K562 (cell line): Measurements from ENCODE around the gene HSPB1. TPM values are rescaled to one million over a fixed set of nuclear protein-coding genes. Genes with fewer than 3 reads are reported as not detected.

Experiments used
- NBN ChIP-seq: fragments of 450-650 bp; IDR thresholded peaks from 2 replicates; pipeline ENCODE4 v1.6.1; 2016; ENCODE audit warnings: low read depth, mild to moderate bottlenecking
- NFIX ChIP-seq: fragments of 250-450 bp; sonication (Bioruptor Pico); IDR thresholded peaks from 2 replicates; pipeline ENCODE4 v1.4.0; 2020; ENCODE audit warnings: low read depth, mild to moderate bottlenecking, moderate library complexity
- TAF7 ChIP-seq: fragments of 450-650 bp; IDR thresholded peaks from 2 replicates; pipeline ENCODE4 v1.6.1; 2016; ENCODE audit warnings: missing genetic modification characterization, missing compliant biosample characterization
- UBTF ChIP-seq, 2 experiments: IDR thresholded peaks; 2 replicates each; pipeline ENCODE4 v1.6.1; 2012; ENCODE audit warnings: improper control_type of control experiment in 2 of 2, low read depth in 2 of 2, low read length in 2 of 2, borderline replicate concordance in 1 of 2
- ZNF766 ChIP-seq: fragments of 200-800 bp; sonication (Bioruptor generic); conservative IDR thresholded peaks from 2 replicates; pipeline ENCODE4 v1.6.1; 2016; ENCODE audit warnings: missing genetic modification characterization, missing compliant biosample characterization
- polyA plus RNA-seq, 8 experiments: library from polyadenylated mRNA; depleted of rRNA in 4 of 8; stranded (reverse) in 5 of 8; unstranded in 3 of 8; fragments of >200 nt; fragmentation: Nextera tagmentation in 2 of 8; fragmentation: Illumina TruSeq in 1 of 8; extraction: Ambion mirVana in 2 of 8; extraction: Trizol in 1 of 8; gene quantifications; 2 replicates each; pipeline versions ENCODE4 v1.2.1 to v1.2.3, GENCODE V29; 2011 to 2014; ENCODE audit warnings: inconsistent platforms in 1 of 8, missing spikeins in 1 of 8
- total RNA-seq, 7 experiments: library from RNA; depleted of rRNA in 6 of 7; stranded (reverse); fragments of >200 nt in 6 of 7; fragmentation: Illumina TruSeq in 2 of 7; extraction: Trizol in 2 of 7; gene quantifications; 2 replicates each; pipeline versions ENCODE4 v1.2.1 to v1.2.3, GENCODE V29; 2011 to 2021; ENCODE audit warnings: low replicate concordance in 1 of 7
- TF ChIP-seq, protein P1 (sequence below): fragments of 250-450 bp; sonication (Bioruptor Pico); IDR thresholded peaks from 2 replicates; pipeline ENCODE4 v1.6.1; 2021; ENCODE audit warnings: mild to moderate bottlenecking
- TF ChIP-seq, protein P2 (sequence below): sonication (generic); formaldehyde crosslinking; IDR thresholded peaks from 2 replicates; pipeline ENCODE4 v1.8.0; 2022; ENCODE audit warnings: mild to moderate bottlenecking, missing genetic modification reagents
- TF ChIP-seq, protein P3 (sequence below): fragments of 250-450 bp; sonication (Bioruptor Pico); IDR thresholded peaks from 2 replicates; pipeline ENCODE4 v1.4.0; 2020

HSPB1 gene
- total and polyA plus RNA-seq, 9 of the 15 experiments (the other 6 are each of a cell fraction or from before 2014, with no cell fraction given): 27.1 to 522 (median 138) TPM

DNA sequence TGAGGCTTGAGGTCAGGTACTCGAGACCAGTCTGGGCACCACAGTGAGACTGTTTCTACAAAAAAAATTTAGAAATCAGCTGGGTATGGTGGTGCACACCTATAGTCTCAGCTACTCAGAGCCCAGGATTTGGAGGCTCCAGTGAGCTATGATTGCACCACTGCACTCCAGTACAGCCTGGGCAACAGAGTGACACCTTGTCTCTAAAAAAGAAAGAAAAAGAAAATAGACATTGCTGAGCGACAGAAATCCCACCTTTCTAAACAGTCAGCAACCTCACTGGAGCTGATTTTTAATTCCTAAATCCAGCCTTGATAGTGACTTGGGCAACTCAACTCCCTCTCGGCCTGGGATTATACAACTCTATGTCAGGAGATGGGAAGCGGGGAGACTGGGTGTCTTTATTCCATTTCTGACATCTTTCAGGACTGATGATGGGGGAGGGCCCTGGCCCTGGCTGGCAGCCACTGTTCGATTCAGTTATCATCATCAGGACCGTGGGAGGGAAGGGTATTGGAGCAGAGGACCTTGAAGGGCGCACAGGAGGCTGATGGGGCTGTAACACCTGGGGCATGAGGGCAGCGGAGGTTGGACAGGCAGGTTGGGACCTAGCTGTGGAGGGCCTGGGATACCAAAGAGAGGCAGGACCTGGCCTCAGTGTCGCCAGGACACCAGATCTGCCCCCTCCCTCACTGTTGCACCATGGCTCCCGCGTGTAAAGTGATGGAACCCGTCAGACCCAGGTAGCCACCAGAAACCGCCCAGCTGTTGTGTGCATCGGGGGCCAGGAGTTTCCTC lies 14.7 kb downstream of the HSPB1 start (continued):
- TF ChIP-seq UBTF (IDR thresholded peaks at IDR 0.05; ENCODE audit: borderline replicate concordance in 1 of 2, low read depth in 2 of 2, low read length in 2 of 2) (no peak), TAF7 (tag) (no peak), NBN (no peak), NFIX (CRISPR knock-in tag) (no peak), ZNF766 (CRISPR knock-in tag) (no peak)
- TF ChIP-seq, protein P1, sequence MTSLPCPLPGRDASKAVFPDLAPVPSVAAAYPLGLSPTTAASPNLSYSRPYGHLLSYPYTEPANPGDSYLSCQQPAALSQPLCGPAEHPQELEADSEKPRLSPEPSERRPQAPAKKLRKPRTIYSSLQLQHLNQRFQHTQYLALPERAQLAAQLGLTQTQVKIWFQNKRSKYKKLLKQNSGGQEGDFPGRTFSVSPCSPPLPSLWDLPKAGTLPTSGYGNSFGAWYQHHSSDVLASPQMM (CRISPR knock-in tag): no peak
- TF ChIP-seq, protein P2, sequence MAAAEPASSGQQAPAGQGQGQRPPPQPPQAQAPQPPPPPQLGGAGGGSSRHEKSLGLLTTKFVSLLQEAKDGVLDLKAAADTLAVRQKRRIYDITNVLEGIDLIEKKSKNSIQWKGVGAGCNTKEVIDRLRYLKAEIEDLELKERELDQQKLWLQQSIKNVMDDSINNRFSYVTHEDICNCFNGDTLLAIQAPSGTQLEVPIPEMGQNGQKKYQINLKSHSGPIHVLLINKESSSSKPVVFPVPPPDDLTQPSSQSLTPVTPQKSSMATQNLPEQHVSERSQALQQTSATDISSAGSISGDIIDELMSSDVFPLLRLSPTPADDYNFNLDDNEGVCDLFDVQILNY (CRISPR knock-in tag): no peak
- TF ChIP-seq, protein P3, sequence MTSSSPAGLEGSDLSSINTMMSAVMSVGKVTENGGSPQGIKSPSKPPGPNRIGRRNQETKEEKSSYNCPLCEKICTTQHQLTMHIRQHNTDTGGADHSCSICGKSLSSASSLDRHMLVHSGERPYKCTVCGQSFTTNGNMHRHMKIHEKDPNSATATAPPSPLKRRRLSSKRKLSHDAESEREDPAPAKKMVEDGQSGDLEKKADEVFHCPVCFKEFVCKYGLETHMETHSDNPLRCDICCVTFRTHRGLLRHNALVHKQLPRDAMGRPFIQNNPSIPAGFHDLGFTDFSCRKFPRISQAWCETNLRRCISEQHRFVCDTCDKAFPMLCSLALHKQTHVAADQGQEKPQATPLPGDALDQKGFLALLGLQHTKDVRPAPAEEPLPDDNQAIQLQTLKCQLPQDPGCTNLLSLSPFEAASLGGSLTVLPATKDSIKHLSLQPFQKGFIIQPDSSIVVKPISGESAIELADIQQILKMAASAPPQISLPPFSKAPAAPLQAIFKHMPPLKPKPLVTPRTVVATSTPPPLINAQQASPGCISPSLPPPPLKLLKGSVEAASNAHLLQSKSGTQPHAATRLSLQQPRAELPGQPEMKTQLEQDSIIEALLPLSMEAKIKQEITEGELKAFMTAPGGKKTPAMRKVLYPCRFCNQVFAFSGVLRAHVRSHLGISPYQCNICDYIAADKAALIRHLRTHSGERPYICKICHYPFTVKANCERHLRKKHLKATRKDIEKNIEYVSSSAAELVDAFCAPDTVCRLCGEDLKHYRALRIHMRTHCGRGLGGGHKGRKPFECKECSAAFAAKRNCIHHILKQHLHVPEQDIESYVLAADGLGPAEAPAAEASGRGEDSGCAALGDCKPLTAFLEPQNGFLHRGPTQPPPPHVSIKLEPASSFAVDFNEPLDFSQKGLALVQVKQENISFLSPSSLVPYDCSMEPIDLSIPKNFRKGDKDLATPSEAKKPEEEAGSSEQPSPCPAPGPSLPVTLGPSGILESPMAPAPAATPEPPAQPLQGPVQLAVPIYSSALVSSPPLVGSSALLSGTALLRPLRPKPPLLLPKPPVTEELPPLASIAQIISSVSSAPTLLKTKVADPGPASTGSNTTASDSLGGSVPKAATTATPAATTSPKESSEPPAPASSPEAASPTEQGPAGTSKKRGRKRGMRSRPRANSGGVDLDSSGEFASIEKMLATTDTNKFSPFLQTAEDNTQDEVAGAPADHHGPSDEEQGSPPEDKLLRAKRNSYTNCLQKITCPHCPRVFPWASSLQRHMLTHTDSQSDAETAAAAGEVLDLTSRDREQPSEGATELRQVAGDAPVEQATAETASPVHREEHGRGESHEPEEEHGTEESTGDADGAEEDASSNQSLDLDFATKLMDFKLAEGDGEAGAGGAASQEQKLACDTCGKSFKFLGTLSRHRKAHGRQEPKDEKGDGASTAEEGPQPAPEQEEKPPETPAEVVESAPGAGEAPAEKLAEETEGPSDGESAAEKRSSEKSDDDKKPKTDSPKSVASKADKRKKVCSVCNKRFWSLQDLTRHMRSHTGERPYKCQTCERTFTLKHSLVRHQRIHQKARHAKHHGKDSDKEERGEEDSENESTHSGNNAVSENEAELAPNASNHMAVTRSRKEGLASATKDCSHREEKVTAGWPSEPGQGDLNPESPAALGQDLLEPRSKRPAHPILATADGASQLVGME: 0 out of 2 replicates have a peak, but pooled peaks have one; percentile 24
- TF ChIP-seq, all 486 proteins: peak for 8
